HG02852 (cell line): Measurements from ENCODE around the gene PDSS2.

Source experiments
- ATAC-seq: cut with Tn5 transposase; IDR thresholded peaks from one replicate; pipeline ENCODE4 v1.9.1; 2021; ENCODE audit warnings: mild to moderate bottlenecking, moderate library complexity; ENCODE audit not compliant: unreplicated experiment

PDSS2 gene

DNA sequence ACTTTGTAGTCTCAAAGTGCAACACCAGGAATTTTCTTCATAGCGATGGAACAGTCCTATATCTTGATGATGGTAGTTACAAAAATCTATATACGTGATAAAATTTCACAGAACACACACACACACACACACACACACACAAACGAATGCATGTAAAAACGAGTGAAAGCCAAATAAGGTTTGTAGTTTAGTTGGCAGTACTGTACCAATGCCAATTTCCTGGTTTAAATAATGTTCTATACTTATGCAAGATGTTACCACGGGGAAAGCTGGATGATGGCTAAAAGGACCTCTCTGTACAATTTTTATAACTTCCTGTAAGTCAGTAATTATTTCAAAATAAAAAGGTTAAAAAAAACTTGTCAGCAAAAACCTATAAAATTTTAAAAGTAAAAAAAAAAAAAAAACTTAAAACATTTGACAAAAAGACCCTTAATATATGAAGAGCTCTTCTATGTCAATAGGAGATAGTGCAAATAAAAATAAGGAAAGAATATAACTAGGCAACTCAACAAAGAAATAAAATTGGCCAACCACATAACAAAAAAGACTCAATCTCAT, 37.6 kb downstream of the PDSS2 start:
- no peak for ATAC-seq

DNA sequence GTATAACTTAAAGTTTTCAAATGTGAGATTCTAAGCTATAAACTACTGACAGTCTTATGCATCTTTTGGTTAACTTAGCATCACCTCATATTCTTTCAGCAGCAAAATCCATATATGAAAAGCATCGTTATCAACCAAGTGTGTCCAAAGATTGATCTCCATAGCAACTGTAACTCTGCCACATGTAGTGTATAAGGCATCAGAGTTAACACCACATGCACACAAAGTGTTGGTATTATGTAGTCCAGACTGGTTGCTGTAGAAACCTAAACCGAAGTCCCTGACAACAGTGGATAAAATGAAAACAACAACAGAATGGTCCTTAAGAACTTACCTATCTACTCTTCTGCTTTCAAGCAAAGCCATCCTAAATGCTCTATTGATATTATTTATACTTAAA, 39.6 kb downstream of the PDSS2 start:
- ATAC-seq, result no peak

DNA sequence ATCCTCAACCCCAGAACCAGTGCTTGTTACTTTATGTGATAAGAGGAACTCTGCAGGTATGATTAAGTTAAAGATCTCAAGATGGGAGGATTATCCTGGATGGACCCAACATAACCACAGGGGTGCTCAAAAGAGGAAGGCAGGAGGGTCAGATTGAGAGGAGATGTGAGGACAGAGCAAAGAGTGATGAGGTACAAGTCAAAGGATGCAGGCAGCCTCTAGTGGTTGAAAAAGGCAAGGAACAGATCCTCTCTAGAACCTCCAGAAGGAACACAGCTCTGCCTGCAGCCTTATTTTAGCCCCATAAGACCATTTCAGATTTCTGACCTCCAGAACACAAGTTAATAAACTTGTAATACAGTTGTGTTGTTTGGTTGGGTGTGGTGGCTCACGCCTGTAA, 41.2 kb downstream of the PDSS2 start:
- no peak for ATAC-seq

DNA sequence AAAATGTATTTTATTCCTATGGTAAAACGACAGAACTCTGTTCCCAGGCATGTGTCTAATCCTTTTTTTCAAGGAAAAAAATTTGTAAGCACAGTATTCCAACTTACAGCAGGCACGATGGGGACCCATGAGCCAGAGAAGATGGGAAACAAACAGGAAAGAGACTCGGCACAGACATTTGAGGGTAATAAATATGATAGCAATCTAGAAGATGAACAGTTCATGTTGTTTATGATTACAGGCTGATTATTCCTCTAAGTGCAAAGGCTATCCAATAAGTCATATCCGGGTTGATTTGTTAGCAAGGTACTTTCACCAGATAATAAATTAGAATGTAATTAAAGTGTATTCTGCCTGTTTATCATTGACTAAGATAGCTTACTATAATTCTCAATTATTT, 43.2 kb downstream of the PDSS2 start:
- ATAC-seq, result no peak

DNA sequence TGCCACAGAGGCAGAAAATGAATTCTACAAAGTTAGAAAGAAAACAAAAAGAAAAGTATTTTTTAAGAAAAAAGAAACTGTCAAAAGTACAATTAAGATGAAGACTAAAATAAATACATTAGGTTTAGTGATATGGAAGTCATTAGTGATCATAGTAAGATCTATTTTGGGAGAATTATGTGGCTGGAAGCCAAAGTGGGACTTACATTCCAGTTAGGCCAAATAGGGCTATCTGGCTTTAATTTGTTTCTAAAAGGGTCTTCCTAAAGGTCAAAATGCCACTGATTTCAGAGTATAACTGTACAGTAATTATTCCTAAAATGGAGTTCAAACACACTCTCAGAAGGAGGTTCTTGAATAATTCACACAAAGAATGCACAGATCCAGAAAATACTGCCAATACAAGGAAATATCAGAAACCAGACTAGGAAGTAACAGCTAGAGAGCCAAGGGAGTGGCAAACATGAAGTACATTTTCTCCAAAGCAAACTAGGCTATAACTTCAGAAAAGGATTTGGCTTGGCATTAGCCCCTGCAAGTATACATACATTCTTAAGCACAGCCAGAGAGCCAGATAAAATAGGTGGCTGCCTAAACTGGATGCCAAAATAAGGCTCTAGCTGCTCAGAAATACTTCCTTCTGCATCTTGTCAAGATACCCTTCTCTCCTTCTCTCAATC, 45.3 kb downstream of the PDSS2 start:
- no peak for ATAC-seq

DNA sequence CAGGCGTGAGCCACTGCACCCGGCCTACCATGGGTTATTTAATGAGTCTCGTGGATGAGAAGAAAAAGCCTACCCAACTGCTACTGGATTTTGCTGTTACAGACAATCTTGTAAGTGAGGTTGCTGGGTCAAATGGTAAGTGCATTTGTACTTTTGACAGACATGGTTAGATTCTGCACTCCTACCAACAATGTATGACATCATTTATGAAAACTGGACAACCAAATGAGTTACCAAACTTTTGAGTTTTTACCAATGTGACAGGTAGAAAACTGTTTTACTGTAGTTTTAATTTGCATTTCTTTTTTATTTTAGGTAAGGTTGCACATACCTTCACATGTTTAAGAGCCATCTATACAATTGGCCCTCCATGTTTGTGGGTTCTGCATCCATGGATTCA, 48.2 kb downstream of the PDSS2 start:
- ATAC-seq, result no peak

DNA sequence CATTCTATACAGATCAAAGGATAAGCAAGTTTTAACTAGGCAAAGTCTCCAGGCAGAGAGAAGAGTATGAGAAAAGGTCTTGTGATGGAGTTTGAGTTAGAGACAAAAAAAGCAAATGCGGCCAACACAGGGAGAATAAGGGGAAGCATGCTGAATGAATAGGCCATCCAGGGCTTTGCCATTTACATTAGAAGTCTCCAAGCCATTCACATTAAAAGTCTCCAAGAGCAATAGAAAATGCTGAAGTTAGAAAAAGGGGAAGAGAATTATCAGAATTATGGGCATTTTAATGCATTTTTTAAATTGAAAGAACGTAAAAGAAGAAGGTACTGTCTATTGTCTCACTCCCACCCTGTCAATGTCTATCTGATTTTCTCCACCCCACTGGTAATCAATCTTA, 49.4 kb downstream of the PDSS2 start:
- no peak for ATAC-seq

DNA sequence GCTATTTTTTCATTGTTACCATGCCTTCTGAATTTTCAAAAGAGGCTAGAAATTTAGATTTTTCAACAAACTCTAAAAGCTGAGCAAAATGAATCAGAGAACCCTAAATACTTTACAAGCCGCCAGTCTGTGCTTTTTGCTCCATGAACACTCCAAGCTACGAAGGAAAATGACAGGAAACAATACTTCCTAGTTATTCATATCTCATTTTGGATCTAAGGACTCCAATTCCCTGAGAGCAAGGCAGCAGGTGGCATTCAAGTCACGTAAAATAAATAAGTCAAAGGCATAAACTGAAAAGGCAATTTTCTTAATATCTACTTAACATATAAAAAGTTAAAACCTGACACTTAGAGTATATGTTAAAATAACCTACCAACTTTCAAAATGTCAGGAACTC, 50.6 kb downstream of the PDSS2 start:
- ATAC-seq, result no peak

DNA sequence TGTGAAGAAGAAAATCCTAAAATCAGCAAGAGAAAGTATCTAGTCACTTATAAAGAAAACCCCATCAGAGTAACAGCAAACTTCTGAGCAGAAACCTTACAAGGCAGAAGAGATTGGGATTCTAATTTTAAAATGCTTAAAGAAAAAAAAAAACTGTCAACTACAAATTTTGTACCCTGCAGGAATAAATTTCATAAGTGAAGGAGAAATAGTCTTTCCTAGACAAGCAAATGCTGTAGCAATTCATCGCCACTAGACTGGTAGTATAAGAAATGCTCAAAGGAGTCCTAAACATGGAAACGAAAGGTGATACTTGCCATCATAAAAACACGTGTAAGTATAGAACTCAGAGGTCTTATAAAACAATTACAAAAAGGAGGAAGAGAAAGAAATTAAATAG, 54.4 kb downstream of the PDSS2 start:
- no peak for ATAC-seq

DNA sequence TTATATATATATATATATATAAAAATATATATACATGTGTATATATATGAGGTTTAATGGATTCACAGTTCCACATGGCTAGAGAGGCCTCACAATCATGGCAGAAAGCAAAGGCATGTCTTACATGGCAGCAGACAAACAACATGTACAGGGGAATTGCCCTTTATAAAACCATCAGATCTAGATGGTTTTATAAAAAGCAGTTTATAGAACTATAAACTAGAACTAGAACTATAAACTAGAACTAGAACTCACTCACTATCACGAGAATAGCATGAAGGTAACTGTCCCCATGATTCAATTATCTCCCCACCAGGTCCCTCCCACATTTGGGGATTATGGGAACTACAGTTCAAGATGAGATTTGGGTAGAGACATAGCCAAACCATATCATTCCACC, 56.8 kb downstream of the PDSS2 start:
- no peak for ATAC-seq

DNA sequence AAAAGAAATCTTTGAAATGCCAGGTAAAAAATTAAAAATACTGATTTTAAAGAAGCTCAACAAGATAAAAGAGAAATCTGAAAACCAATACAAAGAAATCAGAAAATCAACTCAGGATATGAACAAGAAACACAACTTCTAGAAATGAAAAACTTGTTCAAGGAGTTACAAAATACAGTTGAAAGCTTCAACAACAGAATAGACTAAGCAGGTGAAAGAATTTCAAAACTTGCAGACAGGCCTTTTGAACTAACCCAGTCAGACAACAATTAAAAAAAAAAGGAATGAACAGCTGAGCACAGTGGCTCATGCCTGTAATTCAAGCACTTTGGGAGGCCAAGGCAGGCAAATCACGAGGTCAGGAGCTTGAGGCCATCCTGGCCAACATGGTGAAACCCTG, 57.8 kb downstream of the PDSS2 start:
- no peak for ATAC-seq

DNA sequence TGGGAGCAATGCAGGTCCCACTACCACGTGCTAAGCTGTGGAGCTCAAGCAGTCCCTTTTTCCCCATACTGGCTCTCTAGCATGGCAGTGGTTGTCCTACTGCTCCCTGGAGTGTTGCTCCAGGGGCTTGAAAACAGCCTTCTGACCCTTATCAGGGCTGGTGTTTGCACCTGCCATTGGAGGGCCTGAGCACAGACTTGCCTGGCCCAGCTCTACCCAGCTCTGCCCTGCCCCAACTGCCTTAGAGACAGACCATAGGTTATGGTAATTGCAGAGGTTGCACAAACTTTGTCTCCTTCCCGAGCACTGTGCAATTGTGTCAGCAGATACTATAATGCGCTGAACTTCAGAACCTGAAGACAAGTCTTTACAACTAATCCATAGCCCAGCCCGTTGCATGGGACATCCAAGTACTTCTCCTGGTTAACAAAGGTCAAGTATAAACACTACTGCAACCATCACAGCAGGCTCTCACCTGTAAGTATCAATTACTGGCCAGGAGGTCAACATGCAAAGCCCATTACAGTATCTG, 58.7 kb downstream of the PDSS2 start:
- no peak for ATAC-seq

DNA sequence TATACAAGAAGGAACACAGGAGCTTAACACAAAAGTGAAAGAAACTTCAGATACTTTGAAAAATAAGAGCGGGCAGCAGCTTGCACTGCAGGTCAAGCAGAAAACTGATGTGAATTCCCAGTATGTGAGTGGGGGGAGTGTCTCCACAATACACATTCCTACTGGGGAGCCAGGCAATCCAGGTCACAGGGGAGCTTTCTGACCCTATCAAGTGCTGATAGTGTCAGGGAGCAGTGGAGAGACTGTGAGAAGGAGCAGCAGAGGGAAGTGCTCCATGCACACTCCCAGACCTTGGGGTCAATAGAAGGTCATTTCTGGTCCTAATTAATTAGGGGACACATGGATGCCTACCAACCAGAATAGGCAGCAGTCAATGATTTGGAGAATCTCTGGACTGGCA, 59.4 kb downstream of the PDSS2 start:
- no peak for ATAC-seq

DNA sequence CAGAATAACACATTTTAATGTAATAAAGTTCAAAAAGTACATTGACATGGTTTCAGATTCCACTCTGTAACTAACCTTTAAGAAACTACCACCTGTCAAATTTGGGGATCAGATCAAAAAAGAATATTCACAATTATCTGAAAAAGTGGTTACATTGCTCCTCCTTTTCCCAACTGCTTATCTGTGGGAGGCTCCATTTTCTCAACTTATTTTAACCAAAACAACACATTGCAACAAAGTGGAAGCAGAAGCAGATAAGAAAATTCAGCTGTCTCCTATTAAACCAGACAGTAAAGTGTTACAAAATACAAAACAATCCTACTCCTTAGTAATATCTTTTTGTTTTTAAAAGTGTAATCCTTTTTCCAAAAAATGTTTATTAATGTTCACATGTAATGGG, 61.4 kb downstream of the PDSS2 start:
- no peak for ATAC-seq

DNA sequence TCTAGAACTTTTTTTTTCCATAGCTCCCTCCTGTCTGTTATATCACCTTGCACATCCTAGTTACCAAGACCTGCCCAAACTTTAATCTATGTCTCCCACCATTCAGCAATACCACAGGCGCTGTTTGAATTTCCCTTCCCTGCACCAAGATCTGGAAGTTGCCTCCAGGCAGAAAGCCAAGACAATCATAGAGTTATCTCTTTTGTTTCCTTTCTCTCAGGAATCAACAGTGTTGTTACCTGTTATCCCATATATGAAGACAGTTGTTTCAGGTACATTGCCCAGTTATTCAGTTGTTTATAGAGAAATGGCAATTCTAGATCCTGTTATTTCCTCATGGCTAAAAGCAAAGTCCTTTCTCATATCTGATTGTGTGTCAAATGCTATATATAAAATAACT, 63.2 kb downstream of the PDSS2 start:
- ATAC-seq, result no peak

DNA sequence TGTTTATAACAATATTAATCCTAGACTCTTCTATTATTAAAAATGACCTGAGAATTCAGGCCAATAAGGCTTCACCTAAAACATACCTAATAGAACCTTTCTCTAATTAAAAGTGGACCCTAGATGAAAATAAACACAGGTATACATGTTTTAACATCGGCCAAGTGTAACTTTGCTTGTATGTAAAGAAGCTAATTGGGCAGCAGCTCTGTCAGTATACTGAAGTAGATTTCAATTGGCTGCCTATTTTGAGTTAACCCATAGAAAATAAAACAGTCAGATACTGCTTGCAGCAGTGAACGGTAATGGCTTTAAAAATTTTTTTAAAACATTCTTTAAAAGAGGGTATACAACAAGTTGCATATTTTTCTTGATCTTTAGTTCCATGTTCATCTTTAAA, 67.3 kb downstream of the PDSS2 start:
- ATAC-seq, result no peak

DNA sequence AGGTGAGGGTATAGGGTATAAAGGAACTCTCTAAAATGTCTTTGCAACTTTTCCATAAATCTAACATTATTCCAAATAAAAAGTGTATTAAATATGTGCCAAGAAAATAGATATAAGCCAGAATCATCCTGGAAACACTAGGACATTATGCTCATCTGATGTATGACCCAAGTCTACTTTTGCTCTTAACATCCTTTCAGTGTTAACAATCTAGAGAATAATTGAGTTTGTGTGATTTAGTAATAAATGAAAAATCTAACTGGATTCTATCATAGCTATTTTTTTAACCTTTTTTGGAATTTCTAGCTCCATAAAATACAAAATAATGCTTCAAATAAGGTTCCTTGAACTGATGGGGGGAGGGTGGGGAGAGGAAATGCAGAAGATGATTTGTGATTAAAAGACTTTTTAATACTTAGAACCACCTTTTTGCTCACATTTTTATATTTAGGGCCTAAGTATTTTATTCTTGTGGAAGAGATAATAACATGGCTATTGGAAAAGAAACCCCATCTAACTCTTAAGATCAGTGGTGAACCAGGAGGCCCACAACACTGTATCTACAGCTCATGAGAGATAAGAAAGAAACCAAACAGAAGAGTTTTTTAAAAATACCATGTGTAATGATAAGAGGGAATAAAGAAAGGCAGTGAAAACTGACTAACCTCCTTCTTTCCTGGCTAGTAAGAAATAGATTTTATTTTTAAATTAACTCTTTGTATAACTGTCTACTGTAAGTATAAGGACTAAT, 68.5 kb downstream of the PDSS2 start:
- ATAC-seq, result no peak

DNA sequence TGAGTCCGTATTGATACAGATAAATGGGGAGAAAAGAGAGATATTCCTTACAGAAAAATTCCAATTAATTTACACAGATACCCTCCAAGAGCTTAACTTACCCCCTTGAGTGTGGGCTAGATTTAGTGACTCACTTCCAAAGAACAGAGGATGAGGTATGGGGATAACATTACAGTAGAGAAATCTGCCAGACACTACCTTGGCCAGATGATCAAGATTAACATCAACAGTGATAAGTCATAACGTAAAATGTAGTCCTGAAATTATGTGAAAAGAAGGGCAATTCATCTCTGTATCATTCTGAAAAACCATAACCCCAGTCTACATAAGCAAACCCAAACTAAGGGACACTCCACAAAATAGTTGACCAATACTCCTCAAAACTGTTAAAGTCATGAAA, 69.3 kb downstream of the PDSS2 start:
- ATAC-seq, result no peak

DNA sequence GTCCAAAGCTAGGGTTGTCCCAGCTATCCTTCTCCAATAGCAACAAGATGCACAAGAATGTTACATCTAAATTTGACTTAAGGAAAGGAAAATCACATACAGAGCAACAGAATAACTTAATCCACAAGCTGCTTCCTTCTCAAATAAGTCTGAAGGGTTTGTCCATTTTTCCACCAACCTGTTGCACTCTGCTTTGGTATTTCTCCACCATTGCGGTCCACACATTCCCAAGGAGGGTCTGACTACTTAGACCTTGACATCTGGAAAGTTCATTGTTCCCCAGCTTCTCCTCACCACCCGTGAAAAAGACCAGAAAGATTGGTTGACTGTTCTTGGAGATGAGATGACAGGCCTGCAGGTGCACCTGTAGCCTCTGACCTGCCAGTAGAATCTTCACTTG, 72.5 kb downstream of the PDSS2 start:
- no peak for ATAC-seq

DNA sequence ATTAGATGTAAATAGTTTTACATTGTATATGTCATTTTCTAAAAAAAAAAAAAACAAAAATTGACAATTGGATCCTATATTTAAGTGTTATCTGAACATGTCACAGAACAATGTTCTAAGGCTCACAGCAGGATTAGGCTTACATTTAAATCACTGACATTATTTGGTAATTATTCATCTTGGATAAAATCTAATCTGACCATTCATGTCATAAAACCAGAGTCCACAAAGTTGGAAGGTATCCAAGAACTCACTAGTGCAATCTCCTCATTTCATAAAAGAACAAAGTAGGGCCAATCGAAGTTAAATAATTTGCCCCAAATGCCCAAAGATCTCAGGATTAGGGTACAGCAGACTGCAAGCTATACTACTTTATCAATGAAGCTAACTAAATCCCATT, 73.0 kb downstream of the PDSS2 start:
- ATAC-seq, result no peak

DNA sequence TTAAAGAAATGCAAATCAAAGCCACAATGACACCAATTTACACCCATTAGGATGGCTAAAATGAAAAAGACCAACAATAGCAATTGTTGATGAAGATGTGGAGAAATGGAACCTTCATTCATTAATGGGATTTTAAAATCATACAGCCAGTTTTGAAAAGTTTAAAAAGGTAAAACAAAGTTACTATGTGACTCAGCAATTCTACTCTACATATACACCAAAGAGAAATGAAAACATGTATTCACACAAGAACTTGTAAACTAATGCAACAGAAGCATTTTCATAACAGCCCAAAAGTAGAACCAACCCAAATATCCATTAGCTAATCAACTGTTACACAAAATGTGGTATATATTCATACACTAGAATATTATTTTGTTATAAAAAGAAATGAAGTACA, 75.7 kb downstream of the PDSS2 start:
- ATAC-seq, result no peak

DNA sequence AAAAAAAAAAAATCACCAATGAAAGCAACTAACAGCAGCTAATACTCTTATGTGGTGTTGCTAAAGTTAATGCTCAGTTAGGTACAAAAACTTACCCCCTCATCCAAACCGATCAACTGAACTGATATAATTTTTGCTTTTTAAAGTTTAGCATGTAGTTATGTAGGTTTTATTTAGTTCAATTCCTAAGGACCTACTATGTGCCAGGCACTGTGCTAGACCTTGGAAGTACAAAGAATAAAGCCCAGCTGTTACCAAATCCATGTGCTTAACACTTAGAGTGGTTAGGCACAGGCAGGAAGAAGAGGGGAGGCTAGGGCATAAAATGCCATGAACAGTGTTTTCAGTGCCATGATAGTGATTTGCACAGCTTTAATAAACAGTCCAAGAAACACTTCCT, 85.1 kb downstream of the PDSS2 start:
- no peak for ATAC-seq
